ENCODE measurements around the gene DDX20.

DDX20 gene

GRCh38 chr1:111743679-111744101, 12.0 kb upstream of the DDX20 start:
- TF ChIP-seq CTCF (IDR thresholded peaks at IDR 0.05; ENCODE audit: low read length), result no peak
- TF ChIP-seq EZH2 (IDR thresholded peaks at IDR 0.05; ENCODE audit: borderline replicate concordance, low read length), result no peak
- Histone ChIP-seq H3K4me3 (ENCODE audit: low read depth, low read length, poor library complexity, severe bottlenecking) (no peak overlapping the region), H3K9ac (ENCODE audit: low read length) (no peak overlapping the region), H3K9me2 (ENCODE audit: low read depth, low read length) (no peaks in the 10 kb centered on the region), H3K9me3 (ENCODE audit: low read length) (no peaks in the 10 kb centered on the region), H3K27me3 (ENCODE audit: insufficient read depth, low read length) (no peaks in the 10 kb centered on the region), H2AFZ (ENCODE audit: low read length) (no peak overlapping the region), H3K27ac (ENCODE audit: low read depth, low read length, poor library complexity, severe bottlenecking) (no peak overlapping the region), H3F3A (ENCODE audit: insufficient read depth, low read length) (no peaks in the 10 kb centered on the region), H4K20me1 (ENCODE audit: insufficient read depth, low read length) (no peaks in the 10 kb centered on the region), H3K4me1 (ENCODE audit: insufficient read depth, low read length, severe bottlenecking) (peaks cover 12% of the 10 kb centered on the region), H3K36me3 (ENCODE audit: insufficient read depth, low read length) (no peaks in the 10 kb centered on the region), H3K4me2 (ENCODE audit: low read length) (no peak overlapping the region), H3K79me2 (ENCODE audit: insufficient read depth, low read length) (no peaks in the 10 kb centered on the region)

- H3K4me2 ChIP-seq (ENCODE audit: low read length), result no peak overlapping the region
Measured at GRCh38 chr1:111745675-111746613, 9.8 kb upstream of the DDX20 start.

GRCh38 chr1:111746614-111746999, 9.1 kb upstream of the DDX20 start:
- Histone ChIP-seq H3F3A (ENCODE audit: insufficient read depth, low read length) (no peaks in the 10 kb centered on the region), H4K20me1 (ENCODE audit: insufficient read depth, low read length) (no peaks in the 10 kb centered on the region), H2AFZ (ENCODE audit: low read length) (no peak overlapping the region), H3K4me2 (ENCODE audit: low read length) (no peak overlapping the region), H3K27me3 (ENCODE audit: insufficient read depth, low read length) (no peaks in the 10 kb centered on the region), H3K36me3 (ENCODE audit: insufficient read depth, low read length) (no peaks in the 10 kb centered on the region), H3K4me1 (ENCODE audit: insufficient read depth, low read length, severe bottlenecking) (no peaks in the 10 kb centered on the region), H3K4me3 (ENCODE audit: low read depth, low read length, poor library complexity, severe bottlenecking) (no peak overlapping the region), H3K9ac (ENCODE audit: low read length) (no peak overlapping the region), H3K9me2 (ENCODE audit: low read depth, low read length) (no peaks in the 10 kb centered on the region), H3K27ac (ENCODE audit: low read depth, low read length, poor library complexity, severe bottlenecking) (no peak overlapping the region), H3K79me2 (ENCODE audit: insufficient read depth, low read length) (no peaks in the 10 kb centered on the region), H3K9me3 (ENCODE audit: low read length) (no peaks in the 10 kb centered on the region)
- TF ChIP-seq CTCF (IDR thresholded peaks at IDR 0.05; ENCODE audit: low read length) (no peak), EZH2 (IDR thresholded peaks at IDR 0.05; ENCODE audit: borderline replicate concordance, low read length) (no peak)

More at GRCh38 chr1:111745675-111746613, 9.8 kb upstream of the DDX20 start:
- Histone ChIP-seq H3K9ac (ENCODE audit: low read length) (no peak overlapping the region), H2AFZ (ENCODE audit: low read length) (no peak overlapping the region), H3K9me3 (ENCODE audit: low read length) (no peaks in the 10 kb centered on the region), H3K79me2 (ENCODE audit: insufficient read depth, low read length) (no peaks in the 10 kb centered on the region), H3K27ac (ENCODE audit: low read depth, low read length, poor library complexity, severe bottlenecking) (no peak overlapping the region), H3K27me3 (ENCODE audit: insufficient read depth, low read length) (no peaks in the 10 kb centered on the region), H3K36me3 (ENCODE audit: insufficient read depth, low read length) (no peaks in the 10 kb centered on the region), H3F3A (ENCODE audit: insufficient read depth, low read length) (no peaks in the 10 kb centered on the region), H4K20me1 (ENCODE audit: insufficient read depth, low read length) (no peaks in the 10 kb centered on the region), H3K4me3 (ENCODE audit: low read depth, low read length, poor library complexity, severe bottlenecking) (no peak overlapping the region), H3K9me2 (ENCODE audit: low read depth, low read length) (no peaks in the 10 kb centered on the region), H3K4me1 (ENCODE audit: insufficient read depth, low read length, severe bottlenecking) (no peaks in the 10 kb centered on the region)
- TF ChIP-seq CTCF (IDR thresholded peaks at IDR 0.05; ENCODE audit: low read length) (no peak), EZH2 (IDR thresholded peaks at IDR 0.05; ENCODE audit: borderline replicate concordance, low read length) (no peak)
